ENCODE data around the gene CELSR2.

CELSR2 gene

DNA sequence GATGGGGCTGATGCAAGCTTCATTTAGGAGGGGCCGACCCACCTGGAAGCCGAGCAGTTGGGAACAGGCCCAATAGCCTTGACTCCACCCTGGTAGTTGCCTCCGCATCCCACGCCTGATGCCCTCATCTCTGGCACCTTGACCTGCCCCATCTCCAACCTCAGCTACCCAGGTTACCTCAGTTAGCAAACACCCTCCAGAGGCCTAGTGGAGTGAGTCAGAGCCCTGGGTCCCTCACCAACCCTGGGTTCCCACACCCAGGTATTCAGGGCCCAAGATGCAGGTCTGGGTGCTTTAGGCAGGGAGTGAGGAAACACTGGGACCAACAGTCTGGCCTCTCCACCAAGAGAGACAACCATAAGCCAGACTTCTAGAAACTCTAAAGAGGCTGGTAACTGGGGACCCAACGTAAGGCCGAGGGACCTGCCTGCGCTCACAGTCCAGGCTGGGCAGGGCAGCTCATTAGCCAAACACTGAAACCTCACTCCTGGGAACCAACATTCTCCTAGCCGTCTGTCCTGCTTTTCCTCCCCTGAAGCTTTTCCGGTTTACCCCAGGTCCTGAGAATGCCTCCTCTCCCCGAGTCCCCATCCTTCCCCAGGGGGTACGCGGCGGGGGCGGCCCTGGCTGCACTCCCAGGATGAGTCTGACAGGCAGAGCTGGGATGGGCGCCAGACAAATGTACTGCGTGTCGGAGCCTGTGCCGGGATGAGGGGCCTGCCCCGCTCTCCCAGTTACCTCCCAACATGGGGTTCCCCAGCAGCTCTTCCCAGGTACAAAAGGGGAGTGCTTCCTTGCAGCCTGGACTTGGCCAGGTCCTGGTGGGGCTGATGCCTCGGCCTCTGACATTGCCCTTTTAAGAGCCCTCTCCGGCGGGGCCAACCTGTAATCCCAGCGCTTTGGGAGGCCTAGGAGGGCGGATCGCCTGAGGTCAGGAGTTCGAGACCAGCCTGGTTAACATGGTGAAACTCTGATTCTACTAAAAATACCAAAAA lies 8.9 kb upstream of the CELSR2 start:
- Histone ChIP-seq H3K36me3 (ENCODE audit: control insufficient read depth in 2 of 2, insufficient read depth in 1 of 2, low read length in 2 of 2) (peaks cover 0 to 47% of the 10 kb centered on the region in 2 experiments; a peak in 1 of 3 replicates), H3K9me3 (ENCODE audit: control insufficient read depth, insufficient read depth, low read depth, low read length) (no peaks in the 10 kb centered on the region), H3K27ac (ENCODE audit: extremely low read depth, low read depth, low read length) (no peak overlapping the region), H3K4me3 (ENCODE audit: low read depth, low read length) (no peak overlapping the region), H3K4me1 (ENCODE audit: control insufficient read depth, insufficient read depth, low read length) (no peaks in the 10 kb centered on the region)
- ChIA-PET CTCF (interaction anchor here (0.6 to 2.9 kb wide), 15 partner anchors 8 to 759 kb away, joined by 3 to 30 read pairs (median 5); partner anchors contain the start of genes CELSR2, SARS1 and SORT1), POLR2A (interaction anchor here (0.8 to 3.3 kb wide), 4 partner anchors 9 to 158 kb away, joined by 3 to 15 read pairs (median 4); partner anchors contain the start of genes CELSR2, PSRC1 and SORT1)
- TF ChIP-seq ZSCAN23 (tag by site-specific recombination; IDR thresholded peaks at IDR 0.05) (no peak), ZFP3 (tag by site-specific recombination; IDR thresholded peaks at IDR 0.05; ENCODE audit: low read depth) (no peak), ZNF843 (tag by site-specific recombination; IDR thresholded peaks at IDR 0.05) (peak; percentile 14; the same call in 1 of the 2 replicates), ZNF510 (tag by site-specific recombination; IDR thresholded peaks at IDR 0.05; ENCODE audit: insufficient replicate concordance) (no peak), ZNF785 (tag by site-specific recombination; IDR thresholded peaks at IDR 0.05) (no peak), SCRT1 (tag by site-specific recombination; IDR thresholded peaks at IDR 0.05; ENCODE audit: borderline replicate concordance) (peak; percentile 78), ZNF114 (tag by site-specific recombination; IDR thresholded peaks at IDR 0.05) (no peak), SCRT2 (tag by site-specific recombination; IDR thresholded peaks at IDR 0.05) (peak; percentile 56), ZBTB8A (tag by site-specific recombination; IDR thresholded peaks at IDR 0.05) (peak; percentile 66), ZIC2 (tag by site-specific recombination; IDR thresholded peaks at IDR 0.05) (peak; percentile 87), ZNF335 (tag by site-specific recombination; conservative IDR thresholded peaks at IDR 0.05) (peak; percentile 38; the same call in 1 of the 2 replicates), ZNF132 (tag by site-specific recombination; IDR thresholded peaks at IDR 0.05; ENCODE audit: borderline replicate concordance) (no peak), ZBTB20 (tag by site-specific recombination; IDR thresholded peaks at IDR 0.05) (peak; percentile 61; the same call in 1 of the 2 replicates), KLF8 (tag by site-specific recombination; IDR thresholded peaks at IDR 0.05) (peak; percentile 38; the same call in 1 of the 2 replicates), GLI2 (tag by site-specific recombination; IDR thresholded peaks at IDR 0.05; ENCODE audit: borderline replicate concordance, low read depth) (no peak), ZNF341 (tag by site-specific recombination; IDR thresholded peaks at IDR 0.05; ENCODE audit: low read depth) (peak; percentile 68), ZNF558 (tag by site-specific recombination; IDR thresholded peaks at IDR 0.05) (no peak)
- TF ChIP-seq, protein P1, sequence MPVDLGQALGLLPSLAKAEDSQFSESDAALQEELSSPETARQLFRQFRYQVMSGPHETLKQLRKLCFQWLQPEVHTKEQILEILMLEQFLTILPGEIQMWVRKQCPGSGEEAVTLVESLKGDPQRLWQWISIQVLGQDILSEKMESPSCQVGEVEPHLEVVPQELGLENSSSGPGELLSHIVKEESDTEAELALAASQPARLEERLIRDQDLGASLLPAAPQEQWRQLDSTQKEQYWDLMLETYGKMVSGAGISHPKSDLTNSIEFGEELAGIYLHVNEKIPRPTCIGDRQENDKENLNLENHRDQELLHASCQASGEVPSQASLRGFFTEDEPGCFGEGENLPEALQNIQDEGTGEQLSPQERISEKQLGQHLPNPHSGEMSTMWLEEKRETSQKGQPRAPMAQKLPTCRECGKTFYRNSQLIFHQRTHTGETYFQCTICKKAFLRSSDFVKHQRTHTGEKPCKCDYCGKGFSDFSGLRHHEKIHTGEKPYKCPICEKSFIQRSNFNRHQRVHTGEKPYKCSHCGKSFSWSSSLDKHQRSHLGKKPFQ (tag by site-specific recombination; IDR thresholded peaks at IDR 0.05) = no peak
- TF ChIP-seq, protein P2, sequence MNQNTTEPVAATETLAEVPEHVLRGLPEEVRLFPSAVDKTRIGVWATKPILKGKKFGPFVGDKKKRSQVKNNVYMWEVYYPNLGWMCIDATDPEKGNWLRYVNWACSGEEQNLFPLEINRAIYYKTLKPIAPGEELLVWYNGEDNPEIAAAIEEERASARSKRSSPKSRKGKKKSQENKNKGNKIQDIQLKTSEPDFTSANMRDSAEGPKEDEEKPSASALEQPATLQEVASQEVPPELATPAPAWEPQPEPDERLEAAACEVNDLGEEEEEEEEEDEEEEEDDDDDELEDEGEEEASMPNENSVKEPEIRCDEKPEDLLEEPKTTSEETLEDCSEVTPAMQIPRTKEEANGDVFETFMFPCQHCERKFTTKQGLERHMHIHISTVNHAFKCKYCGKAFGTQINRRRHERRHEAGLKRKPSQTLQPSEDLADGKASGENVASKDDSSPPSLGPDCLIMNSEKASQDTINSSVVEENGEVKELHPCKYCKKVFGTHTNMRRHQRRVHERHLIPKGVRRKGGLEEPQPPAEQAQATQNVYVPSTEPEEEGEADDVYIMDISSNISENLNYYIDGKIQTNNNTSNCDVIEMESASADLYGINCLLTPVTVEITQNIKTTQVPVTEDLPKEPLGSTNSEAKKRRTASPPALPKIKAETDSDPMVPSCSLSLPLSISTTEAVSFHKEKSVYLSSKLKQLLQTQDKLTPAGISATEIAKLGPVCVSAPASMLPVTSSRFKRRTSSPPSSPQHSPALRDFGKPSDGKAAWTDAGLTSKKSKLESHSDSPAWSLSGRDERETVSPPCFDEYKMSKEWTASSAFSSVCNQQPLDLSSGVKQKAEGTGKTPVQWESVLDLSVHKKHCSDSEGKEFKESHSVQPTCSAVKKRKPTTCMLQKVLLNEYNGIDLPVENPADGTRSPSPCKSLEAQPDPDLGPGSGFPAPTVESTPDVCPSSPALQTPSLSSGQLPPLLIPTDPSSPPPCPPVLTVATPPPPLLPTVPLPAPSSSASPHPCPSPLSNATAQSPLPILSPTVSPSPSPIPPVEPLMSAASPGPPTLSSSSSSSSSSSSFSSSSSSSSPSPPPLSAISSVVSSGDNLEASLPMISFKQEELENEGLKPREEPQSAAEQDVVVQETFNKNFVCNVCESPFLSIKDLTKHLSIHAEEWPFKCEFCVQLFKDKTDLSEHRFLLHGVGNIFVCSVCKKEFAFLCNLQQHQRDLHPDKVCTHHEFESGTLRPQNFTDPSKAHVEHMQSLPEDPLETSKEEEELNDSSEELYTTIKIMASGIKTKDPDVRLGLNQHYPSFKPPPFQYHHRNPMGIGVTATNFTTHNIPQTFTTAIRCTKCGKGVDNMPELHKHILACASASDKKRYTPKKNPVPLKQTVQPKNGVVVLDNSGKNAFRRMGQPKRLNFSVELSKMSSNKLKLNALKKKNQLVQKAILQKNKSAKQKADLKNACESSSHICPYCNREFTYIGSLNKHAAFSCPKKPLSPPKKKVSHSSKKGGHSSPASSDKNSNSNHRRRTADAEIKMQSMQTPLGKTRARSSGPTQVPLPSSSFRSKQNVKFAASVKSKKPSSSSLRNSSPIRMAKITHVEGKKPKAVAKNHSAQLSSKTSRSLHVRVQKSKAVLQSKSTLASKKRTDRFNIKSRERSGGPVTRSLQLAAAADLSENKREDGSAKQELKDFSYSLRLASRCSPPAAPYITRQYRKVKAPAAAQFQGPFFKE (tag by site-specific recombination; IDR thresholded peaks at IDR 0.05; ENCODE audit: borderline replicate concordance) = 0 out of 2 replicates have a peak, but pooled peaks have one; percentile 36
- TF ChIP-seq, protein P3, sequence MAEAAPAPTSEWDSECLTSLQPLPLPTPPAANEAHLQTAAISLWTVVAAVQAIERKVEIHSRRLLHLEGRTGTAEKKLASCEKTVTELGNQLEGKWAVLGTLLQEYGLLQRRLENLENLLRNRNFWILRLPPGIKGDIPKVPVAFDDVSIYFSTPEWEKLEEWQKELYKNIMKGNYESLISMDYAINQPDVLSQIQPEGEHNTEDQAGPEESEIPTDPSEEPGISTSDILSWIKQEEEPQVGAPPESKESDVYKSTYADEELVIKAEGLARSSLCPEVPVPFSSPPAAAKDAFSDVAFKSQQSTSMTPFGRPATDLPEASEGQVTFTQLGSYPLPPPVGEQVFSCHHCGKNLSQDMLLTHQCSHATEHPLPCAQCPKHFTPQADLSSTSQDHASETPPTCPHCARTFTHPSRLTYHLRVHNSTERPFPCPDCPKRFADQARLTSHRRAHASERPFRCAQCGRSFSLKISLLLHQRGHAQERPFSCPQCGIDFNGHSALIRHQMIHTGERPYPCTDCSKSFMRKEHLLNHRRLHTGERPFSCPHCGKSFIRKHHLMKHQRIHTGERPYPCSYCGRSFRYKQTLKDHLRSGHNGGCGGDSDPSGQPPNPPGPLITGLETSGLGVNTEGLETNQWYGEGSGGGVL (tag by site-specific recombination; IDR thresholded peaks at IDR 0.05) = no peak
- TF ChIP-seq, protein P4, sequence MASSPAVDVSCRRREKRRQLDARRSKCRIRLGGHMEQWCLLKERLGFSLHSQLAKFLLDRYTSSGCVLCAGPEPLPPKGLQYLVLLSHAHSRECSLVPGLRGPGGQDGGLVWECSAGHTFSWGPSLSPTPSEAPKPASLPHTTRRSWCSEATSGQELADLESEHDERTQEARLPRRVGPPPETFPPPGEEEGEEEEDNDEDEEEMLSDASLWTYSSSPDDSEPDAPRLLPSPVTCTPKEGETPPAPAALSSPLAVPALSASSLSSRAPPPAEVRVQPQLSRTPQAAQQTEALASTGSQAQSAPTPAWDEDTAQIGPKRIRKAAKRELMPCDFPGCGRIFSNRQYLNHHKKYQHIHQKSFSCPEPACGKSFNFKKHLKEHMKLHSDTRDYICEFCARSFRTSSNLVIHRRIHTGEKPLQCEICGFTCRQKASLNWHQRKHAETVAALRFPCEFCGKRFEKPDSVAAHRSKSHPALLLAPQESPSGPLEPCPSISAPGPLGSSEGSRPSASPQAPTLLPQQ (tag by site-specific recombination; IDR thresholded peaks at IDR 0.05) = peak; percentile 99
- TF ChIP-seq, protein P5, sequence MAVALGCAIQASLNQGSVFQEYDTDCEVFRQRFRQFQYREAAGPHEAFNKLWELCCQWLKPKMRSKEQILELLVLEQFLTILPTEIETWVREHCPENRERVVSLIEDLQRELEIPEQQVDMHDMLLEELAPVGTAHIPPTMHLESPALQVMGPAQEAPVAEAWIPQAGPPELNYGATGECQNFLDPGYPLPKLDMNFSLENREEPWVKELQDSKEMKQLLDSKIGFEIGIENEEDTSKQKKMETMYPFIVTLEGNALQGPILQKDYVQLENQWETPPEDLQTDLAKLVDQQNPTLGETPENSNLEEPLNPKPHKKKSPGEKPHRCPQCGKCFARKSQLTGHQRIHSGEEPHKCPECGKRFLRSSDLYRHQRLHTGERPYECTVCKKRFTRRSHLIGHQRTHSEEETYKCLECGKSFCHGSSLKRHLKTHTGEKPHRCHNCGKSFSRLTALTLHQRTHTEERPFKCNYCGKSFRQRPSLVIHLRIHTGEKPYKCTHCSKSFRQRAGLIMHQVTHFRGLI (tag by site-specific recombination; IDR thresholded peaks at IDR 0.05) = 0 out of 2 replicates have a peak, but pooled peaks have one; percentile 34
